ENCODE measurements around the gene NDUFA1. TPM values are rescaled to one million over a fixed set of nuclear protein-coding genes. Genes with fewer than 3 reads are reported as not detected.

The NDUFA1 gene
- polyA plus RNA-seq, 3 donors = 55.6 to 353 (median 321) TPM

- Histone ChIP-seq H3K9me3 (replicated peaks in 1 of 2; ENCODE audit: control insufficient read depth in 1 of 2, insufficient read depth in 1 of 2, low read length in 2 of 2) (no peaks in the 10 kb centered on the region), H3K4me2 (replicated peaks; ENCODE audit: extremely low read depth, low read length, poor library complexity, severe bottlenecking) (no peak overlapping the region), H3K27ac (ENCODE audit: low read depth in 1 of 2, low read length in 2 of 2) (no peak overlapping the region), H2AFZ (ENCODE audit: insufficient read depth, low read depth, low read length, poor library complexity, severe bottlenecking) (no peak overlapping the region), H3K79me2 (ENCODE audit: insufficient read depth, low read length) (no peaks in the 10 kb centered on the region), H3K27me3 (ENCODE audit: control insufficient read depth in 2 of 2, insufficient read depth in 2 of 2, low read length in 2 of 2) (no peaks in the 10 kb centered on the region), H3K4me1 (ENCODE audit: control insufficient read depth in 1 of 2, insufficient read depth in 2 of 2, low read length in 2 of 2) (no peaks in the 10 kb centered on the region), H4K20me1 (ENCODE audit: insufficient read depth, low read length) (no peaks in the 10 kb centered on the region), H3K9ac (ENCODE audit: insufficient read depth, low read length, poor library complexity, severe bottlenecking) (no peak overlapping the region), H3K36me3 (replicated peaks in 1 of 2; ENCODE audit: control insufficient read depth in 1 of 2, insufficient read depth in 2 of 2, low read length in 2 of 2) (peaks cover 41 to 77% of the 10 kb centered on the region in 2 donors), H3K4me3 (replicated peaks in 1 of 3; ENCODE audit: low read depth in 2 of 3, low read length in 3 of 3) (no peak overlapping the region)
- DNase-seq = no peak
- Mint-ChIP-seq H3K9me3 (peaks cover 0 to 2% (median 0%) of the 10 kb centered on the region in 7 donors), H3K4me1 (no peaks in the 10 kb centered on the region), H3K27ac (no peak overlapping the region), H3K36me3 (peaks cover 57 to 74% of the 10 kb centered on the region in 2 donors), H3K4me3 (no peak overlapping the region), H3K27me3 (ENCODE audit: low read depth in 3 of 3) (peaks cover 0 to 5% (median 3%) of the 10 kb centered on the region in 3 donors)
- TF ChIP-seq, protein P1, sequence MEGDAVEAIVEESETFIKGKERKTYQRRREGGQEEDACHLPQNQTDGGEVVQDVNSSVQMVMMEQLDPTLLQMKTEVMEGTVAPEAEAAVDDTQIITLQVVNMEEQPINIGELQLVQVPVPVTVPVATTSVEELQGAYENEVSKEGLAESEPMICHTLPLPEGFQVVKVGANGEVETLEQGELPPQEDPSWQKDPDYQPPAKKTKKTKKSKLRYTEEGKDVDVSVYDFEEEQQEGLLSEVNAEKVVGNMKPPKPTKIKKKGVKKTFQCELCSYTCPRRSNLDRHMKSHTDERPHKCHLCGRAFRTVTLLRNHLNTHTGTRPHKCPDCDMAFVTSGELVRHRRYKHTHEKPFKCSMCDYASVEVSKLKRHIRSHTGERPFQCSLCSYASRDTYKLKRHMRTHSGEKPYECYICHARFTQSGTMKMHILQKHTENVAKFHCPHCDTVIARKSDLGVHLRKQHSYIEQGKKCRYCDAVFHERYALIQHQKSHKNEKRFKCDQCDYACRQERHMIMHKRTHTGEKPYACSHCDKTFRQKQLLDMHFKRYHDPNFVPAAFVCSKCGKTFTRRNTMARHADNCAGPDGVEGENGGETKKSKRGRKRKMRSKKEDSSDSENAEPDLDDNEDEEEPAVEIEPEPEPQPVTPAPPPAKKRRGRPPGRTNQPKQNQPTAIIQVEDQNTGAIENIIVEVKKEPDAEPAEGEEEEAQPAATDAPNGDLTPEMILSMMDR (IDR thresholded peaks at IDR 0.05) = no peak
- WGBS (ENCODE audit: insufficient coverage) = no CpG with 5 or more reads among the region's 3 CpGs
- intact Hi-C loops (cut with micrococcal nuclease) = no loop called here
Observed at GRCh38 chrX:119833905-119834304, 37.7 kb upstream of the NDUFA1 start.

DNA sequence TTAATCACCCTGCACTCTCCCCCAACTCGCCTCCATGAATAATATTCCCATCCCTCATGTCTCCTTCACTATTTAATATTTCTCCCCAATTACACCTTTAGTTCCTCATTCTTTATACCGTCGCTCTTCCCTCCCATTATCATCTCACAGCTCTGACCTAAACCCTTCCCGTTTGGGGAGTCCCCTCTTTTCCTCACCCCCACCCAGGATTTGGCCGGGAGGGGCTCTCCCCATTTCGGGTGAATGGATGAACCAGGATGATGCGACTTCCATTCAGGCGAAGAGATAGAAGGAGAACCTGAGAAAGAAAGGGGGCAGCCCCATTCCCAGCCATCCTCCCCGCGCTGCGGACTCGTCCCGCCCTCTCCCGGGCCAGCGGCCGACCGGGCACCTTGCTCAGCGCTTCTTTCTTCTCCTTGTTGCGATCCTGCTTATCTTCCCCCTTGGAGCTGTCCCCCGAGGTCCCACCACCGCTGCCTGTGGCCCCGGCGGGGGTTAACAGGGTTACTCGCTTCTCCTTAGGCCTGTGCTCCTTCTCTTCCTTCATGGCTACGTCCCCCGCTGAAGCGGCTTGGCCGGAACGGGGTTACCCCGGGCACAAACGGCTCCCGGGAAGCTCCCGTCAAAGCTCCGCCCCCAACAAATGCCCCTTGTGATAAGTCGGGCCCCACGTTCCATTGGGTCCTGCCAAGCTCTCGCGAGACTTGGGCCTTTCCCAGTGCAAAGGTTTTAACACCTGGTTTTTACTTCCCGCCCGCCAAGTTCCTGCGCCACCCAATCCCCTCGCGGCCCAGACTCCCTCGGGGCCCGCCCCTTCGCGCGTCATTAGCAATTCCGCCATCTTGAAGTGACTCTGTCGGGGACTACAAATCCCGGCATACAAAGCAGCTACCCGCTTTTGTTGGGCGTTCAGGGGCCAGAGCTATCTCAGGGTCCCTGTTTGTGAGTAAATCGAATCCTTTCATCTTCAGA lies 19.0 kb upstream of the NDUFA1 start, which contains the start of gene UPF3B:
Gene UPF3B (minus strand): TSS at position 582 of the 972 bp plus-strand sequence. CDS start 35 bp downstream, at position 547.
- Mint-ChIP-seq H3K27ac (peak within 1 kb of the TSS; percentile 92 to 98 (median 96)), H3K36me3 (peaks cover 19 to 29% of the 10 kb centered on the region in 2 donors), H3K4me1 (peaks cover 10% of the 10 kb centered on the region), H3K4me3 (peak within 1 kb of the TSS; percentile 95 to 96), H3K9me3 (peaks cover 0 to 6% (median 0%) of the 10 kb centered on the region in 7 donors), H3K27me3 (ENCODE audit: low read depth in 3 of 3) (peaks cover 0 to 14% (median 0%) of the 10 kb centered on the region in 3 donors)
- Histone ChIP-seq H4K20me1 (ENCODE audit: insufficient read depth, low read length) (no peaks in the 10 kb centered on the region), H3K9me3 (replicated peaks in 1 of 2; ENCODE audit: control insufficient read depth in 1 of 2, insufficient read depth in 1 of 2, low read length in 2 of 2) (no peaks in the 10 kb centered on the region), H3K27me3 (ENCODE audit: control insufficient read depth in 2 of 2, insufficient read depth in 2 of 2, low read length in 2 of 2) (no peaks in the 10 kb centered on the region), H2AFZ (ENCODE audit: insufficient read depth, low read depth, low read length, poor library complexity, severe bottlenecking) (peak within 1 kb of the TSS; percentile 87), H3K4me1 (ENCODE audit: control insufficient read depth in 1 of 2, insufficient read depth in 2 of 2, low read length in 2 of 2) (peaks cover 11 to 15% of the 10 kb centered on the region in 2 donors), H3K36me3 (replicated peaks in 1 of 2; ENCODE audit: control insufficient read depth in 1 of 2, insufficient read depth in 2 of 2, low read length in 2 of 2) (peaks cover 12 to 24% of the 10 kb centered on the region in 2 donors), H3K27ac (ENCODE audit: low read depth in 1 of 2, low read length in 2 of 2) (peak within 1 kb of the TSS; percentile 83 to 95), H3K9ac (ENCODE audit: insufficient read depth, low read length, poor library complexity, severe bottlenecking) (peak within 1 kb of the TSS; percentile 79), H3K79me2 (ENCODE audit: insufficient read depth, low read length) (peaks cover 10% of the 10 kb centered on the region), H3K4me2 (replicated peaks; ENCODE audit: extremely low read depth, low read length, poor library complexity, severe bottlenecking) (peak within 1 kb of the TSS; percentile 80), H3K4me3 (replicated peaks in 1 of 3; ENCODE audit: low read depth in 2 of 3, low read length in 3 of 3) (peak within 1 kb of the TSS; percentile 69 to 94 (median 88))
- peak; percentile 93 to 97 (median 94) for DNase-seq
- 0% methylated on average over 13 of the region's 54 CpGs for WGBS (ENCODE audit: insufficient coverage)
- TF ChIP-seq, protein P1 (IDR thresholded peaks at IDR 0.05) = no peak
- intact Hi-C loops (cut with micrococcal nuclease) = no loop called here
